HCT116 (cell line): ENCODE data around the gene GMEB1. TPM values are rescaled to one million over a fixed set of nuclear protein-coding genes. Genes with fewer than 3 reads are reported as not detected.

Experiments
- ATAC-seq: fragments of 200-7000 bp; cut with Tn5 transposase; 2 replicates; pipeline ENCODE4 v1.9.1; 2020; ENCODE audit warnings: mild to moderate bottlenecking, moderate library complexity
- BruUV-seq: library from RNA; stranded (reverse); fragments of 400-500 nt; replicated peaks from 2 replicates; lab custom pipeline; 2021; lab: Mats Ljungman, UMichigan
- CTCF ChIA-PET: fragments of 300-600 bp; sonication (Branson Sonifier 250); formaldehyde crosslinking; loops from one replicate; lab custom pipeline; 2021; ENCODE audit warnings: antibody characterized with exemption; lab: Charles Lee
- POLR2A ChIA-PET: fragments of 300-600, 350-600 bp; sonication (Branson Sonifier 250); formaldehyde crosslinking; loops from one replicate; lab custom pipeline; 2021; ENCODE audit warnings: antibody characterized with exemption; lab: Charles Lee
- RAD21 ChIA-PET, 2 experiments: fragments of 300-600 bp; sonication (Branson Sonifier 250); formaldehyde crosslinking; loops; one replicate each; lab custom pipeline; 2023; ENCODE audit warnings: low total read pairs in 2 of 2; ENCODE audit not compliant: uncharacterized antibody in 2 of 2, unreplicated experiment in 2 of 2, low non-redundant PET in 1 of 2; lab: Charles Lee
- DNase-seq: peaks from one replicate; pipeline ENCODE4 v3.0.0-alpha.2; 2010; ENCODE audit warnings: low read depth, low spot score
- H2AFZ ChIP-seq: fragments of 200-600 bp; shearing (Covaris generic), sonication (generic); 2 replicates; pipeline ENCODE4 v1.6.1; 2017; ENCODE audit warnings: low read depth, mixed run types, mixed read lengths, antibody characterized with exemption, low read length; ENCODE audit not compliant: poor library complexity, severe bottlenecking
- H3K27ac ChIP-seq: 2 replicates; pipeline ENCODE4 v1.5.1; 2012; ENCODE audit warnings: low read depth, low read length
- H3K27me3 ChIP-seq: fragments of 200-600 bp; sonication (generic); 2 replicates; pipeline ENCODE4 v1.6.1; 2016; ENCODE audit warnings: mixed run types, low read length, mixed read lengths; ENCODE audit not compliant: insufficient read depth
- H3K36me3 ChIP-seq, 2 experiments: fragments of 200-500 bp in 1 of 2; fragments of 200-600 bp in 1 of 2; sonication (Bioruptor generic) in 1 of 2; sonication (generic) in 1 of 2; 2 replicates each; pipeline versions ENCODE4 v1.5.1 to v1.6.1; 2014 to 2016; ENCODE audit warnings: low read length in 2 of 2, inconsistent platforms in 1 of 2, mixed read lengths in 1 of 2, mixed run types in 1 of 2; ENCODE audit not compliant: insufficient read depth in 2 of 2, control insufficient read depth in 1 of 2
- H3K4me1 ChIP-seq, 2 experiments: fragments of 200-600 bp in 1 of 2; sonication (generic) in 1 of 2; 2 replicates each; pipeline versions ENCODE4 v1.5.1 to v1.6.1; 2012 to 2017; ENCODE audit warnings: low read length in 2 of 2, inconsistent platforms in 1 of 2, mild to moderate bottlenecking in 1 of 2, mixed read lengths in 1 of 2, mixed run types in 1 of 2, moderate library complexity in 1 of 2; ENCODE audit not compliant: insufficient read depth in 2 of 2, control insufficient read depth in 1 of 2
- H3K4me2 ChIP-seq: fragments of 200-600 bp; sonication (generic); 2 replicates; pipeline ENCODE4 v1.6.1; 2017; ENCODE audit warnings: mixed run types, low read length, mixed read lengths
- H3K4me3 ChIP-seq, 2 experiments: fragments of 200-600 bp in 1 of 2; sonication (generic) in 1 of 2; replicated peaks in 1 of 2; 2 replicates each; pipeline ENCODE4 v1.5.1; 2011 to 2016; ENCODE audit warnings: low read length in 2 of 2, control low read depth in 1 of 2, low read depth in 1 of 2, mild to moderate bottlenecking in 1 of 2, mixed read lengths in 1 of 2, mixed run types in 1 of 2
- H3K79me2 ChIP-seq: fragments of 200-600 bp; sonication (generic); 2 replicates; pipeline ENCODE4 v1.6.1; 2017; ENCODE audit warnings: mild to moderate bottlenecking, mixed run types, low read length, moderate library complexity, mixed read lengths; ENCODE audit not compliant: insufficient read depth
- H3K9ac ChIP-seq: fragments of 200-600 bp; sonication (generic); 2 replicates; pipeline ENCODE4 v1.6.1; 2016; ENCODE audit warnings: low read length, mixed read lengths
- H3K9me2 ChIP-seq: fragments of 200-600 bp; sonication (generic), shearing (Covaris generic); 2 replicates; pipeline ENCODE4 v1.6.1; 2017; ENCODE audit warnings: mixed run types, mild to moderate bottlenecking, moderate library complexity; ENCODE audit not compliant: insufficient read depth
- H3K9me3 ChIP-seq, 2 experiments: fragments of 200-500 bp in 1 of 2; fragments of 200-600 bp in 1 of 2; sonication (Bioruptor generic) in 1 of 2; sonication (generic) in 1 of 2; 2 replicates each; pipeline ENCODE4 v1.6.1; 2014 to 2017; ENCODE audit warnings: low read length in 2 of 2, mixed read lengths in 2 of 2, inconsistent platforms in 1 of 2, low read depth in 1 of 2, mild to moderate bottlenecking in 1 of 2, mixed run types in 1 of 2, moderate library complexity in 1 of 2; ENCODE audit not compliant: control insufficient read depth in 1 of 2, insufficient read depth in 1 of 2
- H4K20me1 ChIP-seq: fragments of 200-600 bp; sonication (generic), shearing (Covaris generic); 2 replicates; pipeline ENCODE4 v1.6.1; 2017; ENCODE audit warnings: mixed run types, mild to moderate bottlenecking, moderate library complexity; ENCODE audit not compliant: insufficient read depth
- EGR1 ChIP-seq: IDR thresholded peaks from 2 replicates; pipeline ENCODE4 v1.6.1; 2012; ENCODE audit warnings: low read depth
- EZH2 ChIP-seq: fragments of 200-600 bp; sonication (generic); IDR thresholded peaks from 2 replicates; pipeline ENCODE4 v1.6.1; 2017; ENCODE audit warnings: antibody characterized with exemption, mixed run types
- EZH2phosphoT487 ChIP-seq: fragments of 200-600 bp; IDR thresholded peaks from 2 replicates; pipeline ENCODE4 v1.6.1; 2018; ENCODE audit warnings: antibody characterized with exemption, borderline replicate concordance
- SIN3A ChIP-seq: IDR thresholded peaks from 2 replicates; pipeline ENCODE4 v1.6.1; 2012; ENCODE audit warnings: low read depth
- ZNF274 ChIP-seq: fragments of 200-500 bp; sonication (Bioruptor generic); IDR thresholded peaks from 2 replicates; pipeline ENCODE4 v1.6.1; 2014; ENCODE audit warnings: mild to moderate bottlenecking, low read depth, low read length, inconsistent platforms
- intact Hi-C: fragments of 100-400 bp; cut with micrococcal nuclease; formaldehyde crosslinking; loops from 2 replicates; pipeline ENCODE4 v1.10.0; 2022
- total RNA-seq: library from RNA; stranded (reverse); gene quantifications from one replicate; pipeline ENCODE4 v1.2.1, GENCODE V29; 2021; ENCODE audit not compliant: unreplicated experiment
- TF ChIP-seq, protein P1 (sequence below): IDR thresholded peaks from 2 replicates; pipeline ENCODE4 v1.6.1; 2012; ENCODE audit warnings: low read depth
- TF ChIP-seq, protein P2 (sequence below): IDR thresholded peaks from 2 replicates; pipeline ENCODE4 v1.6.1; 2011; ENCODE audit warnings: mild to moderate bottlenecking, low read length, moderate library complexity; ENCODE audit not compliant: insufficient replicate concordance; ENCODE audit errors: extremely low read depth
- TF ChIP-seq, protein P3 (sequence below): IDR thresholded peaks from 2 replicates; pipeline ENCODE4 v1.6.1; 2012

The GMEB1 gene
- total RNA-seq, 1 experiment from 2014 or later = 19.8 TPM

DNA sequence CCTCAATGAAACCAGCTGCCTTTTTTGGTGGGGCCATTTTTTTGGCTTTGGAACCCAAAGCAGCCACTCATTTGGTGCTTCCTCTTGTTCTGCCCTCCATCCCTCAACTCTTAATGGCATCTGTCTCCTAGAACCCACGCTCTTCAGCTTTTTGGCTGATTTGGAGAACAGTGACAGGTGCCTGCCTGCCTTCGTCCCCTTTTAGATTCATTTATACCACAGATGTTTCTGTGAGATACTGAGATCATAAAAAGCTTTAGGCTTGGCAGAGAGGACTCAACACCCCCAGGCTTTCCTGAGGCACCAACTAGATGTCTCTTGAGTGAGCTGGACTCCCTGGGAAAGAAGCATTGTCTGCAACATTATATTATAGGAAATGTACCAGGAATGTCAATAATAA, 47.8 kb downstream of the GMEB1 start:
- RAD21 ChIA-PET = no interaction called here
- CTCF ChIA-PET = interaction anchor here (1.3 kb wide), 1 partner anchor 20 kb away, joined by 3 read pairs; the partner anchor contains the start of gene YTHDF2
- POLR2A ChIA-PET = no interaction called here
- Histone ChIP-seq H3K27me3 (no peaks in the 10 kb centered on the region), H3K4me3 (no peak overlapping the region), H3K9me2 (no peaks in the 10 kb centered on the region), H3K9me3 (no peaks in the 10 kb centered on the region), H3K36me3 (peaks cover 6 to 12% of the 10 kb centered on the region in 2 experiments; a peak in 2 of 4 replicates), H3K9ac (no peak overlapping the region), H3K4me1 (peaks cover 8 to 20% of the 10 kb centered on the region in 2 experiments), H3K27ac (no peak overlapping the region), H3K79me2 (no peaks in the 10 kb centered on the region), H3K4me2 (no peak overlapping the region), H4K20me1 (no peaks in the 10 kb centered on the region), H2AFZ (no peak overlapping the region)
- DNase-seq = no peak
- TF ChIP-seq, protein P1, sequence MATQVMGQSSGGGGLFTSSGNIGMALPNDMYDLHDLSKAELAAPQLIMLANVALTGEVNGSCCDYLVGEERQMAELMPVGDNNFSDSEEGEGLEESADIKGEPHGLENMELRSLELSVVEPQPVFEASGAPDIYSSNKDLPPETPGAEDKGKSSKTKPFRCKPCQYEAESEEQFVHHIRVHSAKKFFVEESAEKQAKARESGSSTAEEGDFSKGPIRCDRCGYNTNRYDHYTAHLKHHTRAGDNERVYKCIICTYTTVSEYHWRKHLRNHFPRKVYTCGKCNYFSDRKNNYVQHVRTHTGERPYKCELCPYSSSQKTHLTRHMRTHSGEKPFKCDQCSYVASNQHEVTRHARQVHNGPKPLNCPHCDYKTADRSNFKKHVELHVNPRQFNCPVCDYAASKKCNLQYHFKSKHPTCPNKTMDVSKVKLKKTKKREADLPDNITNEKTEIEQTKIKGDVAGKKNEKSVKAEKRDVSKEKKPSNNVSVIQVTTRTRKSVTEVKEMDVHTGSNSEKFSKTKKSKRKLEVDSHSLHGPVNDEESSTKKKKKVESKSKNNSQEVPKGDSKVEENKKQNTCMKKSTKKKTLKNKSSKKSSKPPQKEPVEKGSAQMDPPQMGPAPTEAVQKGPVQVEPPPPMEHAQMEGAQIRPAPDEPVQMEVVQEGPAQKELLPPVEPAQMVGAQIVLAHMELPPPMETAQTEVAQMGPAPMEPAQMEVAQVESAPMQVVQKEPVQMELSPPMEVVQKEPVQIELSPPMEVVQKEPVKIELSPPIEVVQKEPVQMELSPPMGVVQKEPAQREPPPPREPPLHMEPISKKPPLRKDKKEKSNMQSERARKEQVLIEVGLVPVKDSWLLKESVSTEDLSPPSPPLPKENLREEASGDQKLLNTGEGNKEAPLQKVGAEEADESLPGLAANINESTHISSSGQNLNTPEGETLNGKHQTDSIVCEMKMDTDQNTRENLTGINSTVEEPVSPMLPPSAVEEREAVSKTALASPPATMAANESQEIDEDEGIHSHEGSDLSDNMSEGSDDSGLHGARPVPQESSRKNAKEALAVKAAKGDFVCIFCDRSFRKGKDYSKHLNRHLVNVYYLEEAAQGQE = no peak
- TF ChIP-seq, protein P2, sequence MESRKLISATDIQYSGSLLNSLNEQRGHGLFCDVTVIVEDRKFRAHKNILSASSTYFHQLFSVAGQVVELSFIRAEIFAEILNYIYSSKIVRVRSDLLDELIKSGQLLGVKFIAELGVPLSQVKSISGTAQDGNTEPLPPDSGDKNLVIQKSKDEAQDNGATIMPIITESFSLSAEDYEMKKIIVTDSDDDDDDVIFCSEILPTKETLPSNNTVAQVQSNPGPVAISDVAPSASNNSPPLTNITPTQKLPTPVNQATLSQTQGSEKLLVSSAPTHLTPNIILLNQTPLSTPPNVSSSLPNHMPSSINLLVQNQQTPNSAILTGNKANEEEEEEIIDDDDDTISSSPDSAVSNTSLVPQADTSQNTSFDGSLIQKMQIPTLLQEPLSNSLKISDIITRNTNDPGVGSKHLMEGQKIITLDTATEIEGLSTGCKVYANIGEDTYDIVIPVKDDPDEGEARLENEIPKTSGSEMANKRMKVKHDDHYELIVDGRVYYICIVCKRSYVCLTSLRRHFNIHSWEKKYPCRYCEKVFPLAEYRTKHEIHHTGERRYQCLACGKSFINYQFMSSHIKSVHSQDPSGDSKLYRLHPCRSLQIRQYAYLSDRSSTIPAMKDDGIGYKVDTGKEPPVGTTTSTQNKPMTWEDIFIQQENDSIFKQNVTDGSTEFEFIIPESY = no peak
- TF ChIP-seq EGR1 (no peak), SIN3A (no peak), EZH2phosphoT487 (no peak), ZNF274 (no peak), EZH2 (no peak)
- TF ChIP-seq, protein P3, sequence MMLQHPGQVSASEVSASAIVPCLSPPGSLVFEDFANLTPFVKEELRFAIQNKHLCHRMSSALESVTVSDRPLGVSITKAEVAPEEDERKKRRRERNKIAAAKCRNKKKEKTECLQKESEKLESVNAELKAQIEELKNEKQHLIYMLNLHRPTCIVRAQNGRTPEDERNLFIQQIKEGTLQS = no peak
- no peak for ATAC-seq
- intact Hi-C loops = no loop called here
- BruUV-seq = no TSS peak
